HG02973 (cell line): ENCODE measurements around the gene SLC2A9.

Source experiments
- ATAC-seq: cut with Tn5 transposase; IDR thresholded peaks from one replicate; pipeline ENCODE4 v1.9.1; 2021; ENCODE audit warnings: moderate library complexity; ENCODE audit not compliant: unreplicated experiment

Gene SLC2A9

GRCh38 chr4:9899306-9900055 lies 121.8 kb downstream of the SLC2A9 start:
- no peak for ATAC-seq

GRCh38 chr4:9898596-9899305 lies 122.5 kb downstream of the SLC2A9 start:
- ATAC-seq: no peak

- no peak for ATAC-seq
Observed at GRCh38 chr4:9895333-9895705, 126.0 kb downstream of the SLC2A9 start.

- ATAC-seq: no peak
Observed at GRCh38 chr4:9894644-9895332, 126.5 kb downstream of the SLC2A9 start.

DNA sequence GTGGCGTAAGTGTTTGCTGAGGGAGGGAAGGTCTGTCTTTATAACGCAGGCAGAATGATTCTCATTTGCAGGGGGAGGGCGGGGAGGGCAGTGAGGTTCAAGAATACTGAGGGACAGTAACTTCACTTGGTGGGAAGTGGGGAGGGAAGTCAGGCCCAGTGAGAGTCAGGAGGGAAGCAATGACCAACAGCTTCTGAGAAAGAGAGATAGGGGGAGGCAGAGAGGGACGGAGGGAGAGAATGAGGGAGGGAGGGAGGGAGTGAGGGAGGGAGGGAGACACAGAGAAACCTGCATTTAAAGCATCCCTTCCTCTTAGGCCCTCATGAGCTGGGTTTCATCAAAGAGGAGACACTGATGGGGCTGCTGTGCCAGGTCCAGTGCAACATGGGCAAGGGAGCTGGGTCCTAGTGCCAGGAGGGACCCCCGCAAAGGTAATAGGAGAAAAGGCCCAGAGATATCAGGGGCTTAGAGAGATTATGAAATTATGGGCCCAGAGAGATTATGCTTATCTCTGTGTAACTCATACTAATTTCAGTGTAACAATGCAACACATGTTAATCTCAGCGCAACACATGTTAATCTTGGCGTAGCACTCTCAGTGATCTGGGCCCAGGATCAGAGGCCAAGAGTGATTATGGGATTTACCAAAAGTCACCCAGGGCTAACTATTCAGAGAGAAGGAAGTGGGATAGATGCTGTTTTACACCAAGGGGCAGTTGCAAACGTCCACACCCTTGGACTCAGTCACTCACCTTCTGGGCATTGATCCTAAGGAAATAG lies 127.8 kb downstream of the SLC2A9 start:
- ATAC-seq: no peak

DNA sequence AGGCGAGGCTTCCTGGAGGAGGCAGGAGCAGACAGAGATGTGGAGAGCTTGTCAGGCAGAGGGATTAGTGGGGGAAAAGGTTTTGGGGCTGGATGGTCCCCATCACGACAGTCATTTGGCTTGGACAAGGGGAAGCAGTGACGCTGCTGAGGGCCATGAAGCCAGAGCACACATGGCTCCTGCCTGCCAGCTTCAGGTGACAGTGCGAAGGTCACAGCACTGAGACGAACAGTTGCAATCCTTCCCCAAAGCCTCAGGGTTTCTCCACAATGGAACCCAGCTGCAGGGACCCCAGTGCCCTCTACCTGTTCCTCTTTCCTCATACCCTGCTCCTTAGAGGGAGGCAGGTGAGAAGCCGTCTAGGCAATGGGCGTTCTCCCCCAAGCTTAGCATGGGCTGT lies 129.6 kb downstream of the SLC2A9 start:
- ATAC-seq: no peak

DNA sequence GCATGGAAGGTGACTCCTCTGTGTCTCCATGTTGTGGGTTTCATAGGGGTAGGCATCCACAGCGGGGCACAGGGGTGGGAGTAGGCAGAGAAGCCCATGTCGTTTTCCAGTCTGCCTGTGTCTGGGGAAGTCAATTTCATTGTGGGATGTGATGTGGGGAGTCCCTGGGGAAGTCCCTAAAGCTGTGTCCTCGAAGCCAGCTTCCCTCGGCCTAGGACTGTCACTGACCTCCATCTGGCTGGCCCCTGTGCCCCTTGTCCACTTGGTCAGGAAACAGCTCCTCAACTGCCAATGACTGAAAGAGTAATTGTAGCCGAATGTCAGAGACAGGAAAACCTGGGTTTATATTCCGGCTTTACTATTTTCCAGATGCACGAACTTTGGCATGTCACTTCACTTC lies 130.2 kb downstream of the SLC2A9 start:
- no peak for ATAC-seq

- ATAC-seq: no peak
Observed at GRCh38 chr4:9889306-9889705, 132.0 kb downstream of the SLC2A9 start.

DNA sequence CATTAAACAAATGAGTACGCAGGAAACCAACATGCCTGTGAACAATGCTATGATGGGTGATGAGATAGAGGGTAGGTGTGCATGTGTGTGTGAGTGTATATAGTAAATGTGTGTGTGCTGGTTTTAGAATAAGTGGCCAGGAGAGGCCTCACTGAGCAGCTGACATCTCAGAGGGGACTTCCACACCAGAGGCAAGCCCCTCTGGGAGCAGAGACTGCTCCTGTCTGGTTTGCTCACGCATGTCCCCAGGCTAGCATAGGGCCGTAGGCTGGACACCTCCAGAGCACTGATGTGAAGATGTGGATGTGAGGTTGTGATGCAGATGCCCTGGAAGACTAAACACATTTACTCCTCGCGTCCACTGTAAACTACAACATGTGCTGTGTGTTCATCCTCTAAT lies 135.3 kb downstream of the SLC2A9 start:
- ATAC-seq: no peak

DNA sequence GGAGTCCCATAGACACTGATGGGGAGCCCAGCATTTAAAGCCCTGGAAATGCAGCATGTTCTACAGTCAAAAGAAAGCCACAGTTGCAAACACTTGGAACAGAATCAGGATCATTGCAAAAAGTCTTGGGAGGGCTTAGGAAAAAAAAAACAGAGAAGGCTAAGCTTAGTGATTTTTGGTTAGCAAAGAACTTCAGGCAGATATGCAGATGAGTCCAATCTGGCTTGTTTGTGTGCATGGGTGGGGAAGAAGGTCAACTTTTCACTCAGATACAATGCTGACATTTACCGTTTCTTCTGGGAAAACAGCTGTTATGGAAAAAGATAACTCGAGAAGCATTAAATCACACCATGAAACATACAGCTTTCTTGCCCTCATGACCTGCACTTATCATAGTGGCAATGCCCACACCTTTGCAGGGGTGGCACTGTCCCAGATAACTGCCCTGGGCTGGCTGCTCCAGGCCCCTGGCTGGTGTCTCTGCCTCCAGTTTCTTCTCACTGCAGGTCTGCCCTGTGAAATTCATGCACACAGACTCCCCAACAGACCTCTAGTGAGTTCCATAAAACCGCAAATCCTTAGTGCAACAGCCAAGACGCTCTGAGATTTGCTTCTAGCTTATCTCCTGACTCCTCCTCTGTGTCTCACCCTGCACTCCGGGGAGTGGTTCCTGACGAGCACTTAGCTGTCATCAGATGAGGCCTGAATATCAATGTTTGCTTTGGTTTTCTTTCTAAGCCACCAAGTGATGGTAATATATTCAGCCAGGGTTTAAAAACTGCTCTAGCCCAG lies 140.7 kb downstream of the SLC2A9 start:
- no peak for ATAC-seq

DNA sequence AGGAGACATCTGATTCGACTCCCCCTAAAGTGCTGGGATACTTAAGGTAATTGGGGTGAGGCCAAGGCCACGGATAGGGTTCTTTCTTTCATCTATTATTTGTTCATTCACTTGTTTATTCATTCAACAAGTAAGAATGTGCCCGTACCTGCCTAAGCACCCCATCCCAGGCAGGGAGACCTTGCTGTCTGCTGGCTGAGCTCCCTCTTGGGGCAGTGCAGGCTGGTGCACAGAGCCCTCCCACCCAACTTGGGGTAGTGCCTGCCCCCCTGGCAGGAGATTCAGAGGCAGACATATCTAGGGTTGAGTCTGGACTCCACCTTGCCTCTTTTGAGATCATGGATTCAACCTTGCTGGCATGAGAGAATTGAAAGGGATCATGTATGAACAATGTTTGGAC lies 144.2 kb downstream of the SLC2A9 start:
- no peak for ATAC-seq

DNA sequence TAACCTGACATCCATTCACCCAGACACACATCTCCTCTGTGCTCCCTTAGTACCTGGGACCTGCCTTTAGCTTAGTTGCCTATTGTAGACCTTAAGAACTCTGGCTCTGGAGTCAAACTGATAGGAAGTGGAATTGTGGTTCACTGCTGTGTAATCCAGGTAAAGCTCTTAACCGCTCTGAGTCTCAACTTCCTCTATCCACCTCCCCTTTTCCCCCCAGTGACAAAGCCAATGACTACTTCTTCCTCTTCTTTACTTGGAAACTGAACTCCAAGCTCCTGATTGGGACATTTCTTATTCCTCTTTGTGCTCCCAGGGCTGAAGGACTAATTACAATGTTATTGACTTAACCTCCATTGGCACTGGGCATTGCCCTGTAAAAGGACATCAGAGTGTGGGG lies 145.8 kb downstream of the SLC2A9 start:
- no peak for ATAC-seq

GRCh38 chr4:9874385-9874784 lies 146.9 kb downstream of the SLC2A9 start:
- no peak for ATAC-seq

- no peak for ATAC-seq
Observed at GRCh38 chr4:9870165-9870790, 151.0 kb downstream of the SLC2A9 start.

DNA sequence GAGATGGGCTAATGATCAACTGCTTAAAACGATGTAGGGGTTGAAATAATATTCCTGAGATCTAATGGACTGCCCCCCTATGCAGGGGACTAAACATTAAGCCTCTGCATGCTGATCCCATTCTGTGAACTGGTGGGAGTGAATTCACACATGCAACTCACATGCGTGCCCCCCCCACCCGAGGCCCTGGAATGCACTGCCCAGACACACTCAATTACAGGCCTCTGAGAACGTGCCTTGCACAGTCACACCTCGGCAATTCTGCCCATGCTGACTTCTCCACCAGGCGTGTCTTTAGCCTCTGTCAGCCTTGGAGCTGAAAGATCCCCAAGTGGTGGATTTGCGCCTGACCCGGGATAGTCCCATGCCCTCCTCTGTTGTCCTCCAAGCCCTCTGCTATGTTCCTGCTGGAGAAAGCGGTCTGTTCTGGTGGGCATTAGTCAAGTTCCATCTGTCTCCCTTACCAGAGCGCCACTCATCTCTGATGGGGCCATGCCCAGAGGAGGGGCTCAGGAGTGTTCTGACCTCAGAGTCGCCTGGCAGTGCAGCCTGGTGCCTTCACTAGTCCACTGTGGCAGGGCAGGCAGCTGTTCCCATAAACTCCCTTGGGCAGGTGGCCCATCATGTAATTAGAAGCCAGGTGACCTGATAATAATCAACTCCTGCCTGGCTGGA lies 153.4 kb downstream of the SLC2A9 start:
- no peak for ATAC-seq

- ATAC-seq: no peak
Observed at GRCh38 chr4:9866931-9867330, 154.4 kb downstream of the SLC2A9 start.

DNA sequence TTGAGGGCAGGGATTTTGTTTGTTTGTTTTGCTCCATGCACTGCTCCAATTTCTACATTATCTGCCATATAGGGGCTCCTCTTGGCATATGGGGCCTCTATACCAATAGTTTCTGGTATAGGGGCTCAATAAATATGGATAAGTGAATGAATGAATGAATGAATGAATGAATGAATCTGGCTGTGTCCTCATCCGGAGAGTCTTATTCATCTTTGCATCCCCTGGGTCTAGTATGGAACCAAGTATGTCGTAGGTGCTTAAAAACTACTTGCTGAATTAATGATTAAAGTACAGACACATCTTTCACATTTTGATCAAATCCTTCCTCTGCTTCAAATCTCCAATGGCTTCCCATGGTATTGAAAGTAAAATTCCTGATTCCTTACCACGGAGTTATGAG lies 159.7 kb downstream of the SLC2A9 start:
- ATAC-seq: no peak

- no peak for ATAC-seq
Observed at GRCh38 chr4:9859810-9860209, 161.5 kb downstream of the SLC2A9 start.

DNA sequence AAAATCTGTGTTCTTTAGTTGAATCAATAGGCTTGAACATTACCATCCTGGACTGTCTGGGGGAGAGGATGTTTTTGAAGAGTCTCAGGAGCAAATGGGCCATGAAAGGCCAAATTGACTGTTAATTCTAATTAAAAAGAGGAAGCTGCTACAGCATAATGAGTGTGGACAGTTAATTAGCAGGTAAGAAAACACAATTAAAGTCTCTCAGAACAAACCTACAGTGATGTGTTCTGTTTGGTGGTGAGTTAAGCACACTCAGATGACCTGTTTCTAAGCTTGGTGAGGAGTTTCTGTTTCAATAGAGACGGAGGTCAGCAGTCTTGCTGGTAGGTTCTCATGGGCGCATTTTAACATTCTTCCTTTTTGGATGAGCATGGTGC lies 171.8 kb downstream of the SLC2A9 start:
- ATAC-seq: no peak
